Spleen (tissue), 7 donors: ENCODE measurements around the gene CBFA2T2.

Source experiments
- CTCF ChIP-seq, 11 experiments: fragments of 200-600 bp in 7 of 11; fragments of 450-650 bp in 4 of 11; sonication (generic) in 4 of 11; IDR thresholded peaks in 8 of 11; conservative IDR thresholded peaks in 3 of 11; 1 replicate in 7 of 11; 2 replicates in 4 of 11; pipeline versions ENCODE4 v1.4.0 to v1.8.0; 2016 to 2021; ENCODE audit warnings: antibody characterized with exemption in 11 of 11, inconsistent platforms in 4 of 11, mild to moderate bottlenecking in 1 of 11
- POLR2A ChIP-seq, 3 donors: fragments of 450-650 bp; IDR thresholded peaks; one replicate each; pipeline ENCODE4 v1.5.1; 2017; ENCODE audit warnings: antibody characterized with exemption in 3 of 3, mild to moderate bottlenecking in 1 of 3
- POLR2AphosphoS5 ChIP-seq, 3 donors: sonication (generic); formaldehyde crosslinking; IDR thresholded peaks; one replicate each; pipeline ENCODE4 v1.5.1; 2017; ENCODE audit warnings: antibody characterized with exemption in 3 of 3
- donor health status: DM: no; HTN: no; CAD: no; lungs with moderate emphysema.
- donor health status: DM: no; HTN: no; CAD: no.
- donor health status: DM: no; HTN: no; CAD: no.

DNA sequence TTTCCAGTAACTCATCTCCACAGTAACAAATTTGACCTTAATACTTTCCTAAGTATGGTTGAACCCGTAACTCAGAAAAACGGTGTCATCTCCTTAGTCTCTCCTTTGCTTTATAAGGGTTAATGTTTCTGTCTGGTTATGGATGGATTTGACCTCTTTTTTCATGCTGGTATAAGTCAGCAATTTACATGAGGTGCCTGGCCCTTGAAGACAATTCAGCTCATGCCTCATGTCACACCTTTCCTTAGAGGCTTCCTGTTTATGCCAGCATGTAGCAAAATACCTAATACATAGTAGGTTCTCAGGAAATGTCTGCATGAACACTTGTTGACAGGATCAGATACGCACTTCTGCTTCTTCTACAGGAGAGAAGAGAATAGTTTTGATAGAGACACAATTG is 134.5 kb downstream of the CBFA2T2 start:
- no peak for TF ChIP-seq POLR2A (IDR thresholded peaks at IDR 0.05)
- no peak for TF ChIP-seq CTCF (IDR thresholded peaks at IDR 0.05 in 8 of 11, conservative IDR thresholded peaks at IDR 0.05 in 3 of 11)
- TF ChIP-seq POLR2AphosphoS5 (IDR thresholded peaks at IDR 0.05), result no peak
